Measurements from ENCODE around the gene PTPRG.
A peak's percentile ranks its signal among the peaks of the same experiment; 100 is the strongest.

The PTPRG gene

DNA sequence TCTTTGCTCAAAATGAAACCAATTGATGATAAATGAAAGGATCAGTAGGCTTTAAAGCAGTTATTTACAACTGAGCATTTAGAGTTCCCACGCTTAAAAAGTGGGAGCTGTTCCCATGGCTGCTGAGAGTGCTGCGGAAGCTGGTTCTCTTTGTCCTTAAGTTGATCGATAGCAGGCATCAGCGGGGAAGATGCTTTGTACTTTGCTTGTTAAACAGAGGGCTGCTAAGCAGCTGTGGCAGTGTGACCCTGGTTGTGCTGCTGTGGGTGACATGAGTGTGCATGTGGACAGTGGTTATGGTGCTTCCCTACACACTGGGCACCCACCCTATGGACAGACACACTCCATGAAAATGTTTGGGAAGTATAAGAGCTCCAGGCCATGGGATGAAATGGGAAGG, 96.3 kb downstream of the PTPRG start:
- no peak for DNase-seq (ENCODE audit: low read depth)

DNA sequence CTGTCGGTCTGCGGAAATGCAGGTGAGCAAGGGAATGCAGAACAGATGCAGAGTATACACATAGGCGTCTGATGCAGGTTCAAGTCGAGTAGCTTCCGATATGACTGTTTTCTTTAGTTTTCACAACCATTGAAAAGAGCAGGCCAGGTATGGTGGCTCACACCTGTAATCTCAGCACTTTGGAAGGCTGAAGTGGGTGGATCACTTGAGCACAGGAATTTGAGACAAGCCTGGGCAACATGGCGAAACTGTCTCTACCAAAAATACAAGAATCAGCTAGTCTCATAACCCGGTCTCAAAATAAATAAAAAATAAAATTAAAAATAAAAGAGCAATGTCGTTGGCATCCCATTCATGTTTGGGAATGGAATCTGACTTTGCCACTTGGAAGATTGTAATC, 101.5 kb downstream of the PTPRG start:
- no peak for DNase-seq (ENCODE audit: low read depth)

DNA sequence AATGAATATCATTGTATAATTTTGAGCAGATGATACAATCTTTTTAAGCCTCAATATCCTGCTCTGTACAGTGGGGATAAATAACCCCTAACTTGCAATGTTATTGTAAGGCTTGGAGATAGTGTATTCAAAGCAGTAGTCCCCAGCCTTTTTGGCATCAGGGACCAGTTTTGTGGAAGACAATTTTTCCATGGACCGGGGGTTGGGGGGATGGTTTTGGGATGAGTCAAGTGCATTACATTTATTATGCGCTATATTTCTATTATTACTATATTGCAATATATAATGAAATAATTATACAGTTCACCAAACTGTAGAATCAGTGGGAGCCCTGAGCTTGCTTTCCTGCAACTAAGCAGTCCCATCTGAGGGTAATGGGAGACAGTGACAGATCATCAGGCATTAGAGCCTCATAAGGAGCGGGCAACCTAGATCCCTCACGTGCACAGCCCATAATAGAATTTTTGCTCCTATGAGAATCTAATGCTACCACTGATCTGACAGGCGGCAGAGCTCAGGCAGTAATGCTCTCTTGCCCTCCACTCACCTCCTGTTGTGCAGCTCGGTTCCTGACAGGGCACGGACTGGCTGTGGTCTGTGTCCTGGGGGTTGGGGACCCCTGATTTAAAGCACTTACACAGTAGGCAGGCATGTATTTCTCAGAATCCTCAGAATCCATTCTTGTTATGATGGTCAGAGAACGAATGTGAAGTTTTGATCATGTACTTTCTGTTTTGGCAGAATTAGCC, 102.2 kb downstream of the PTPRG start:
- no peak for DNase-seq (ENCODE audit: low read depth)

- DNase-seq (ENCODE audit: low read depth) = peak; percentile 95
Measured at GRCh38 chr3:61664105-61664482, 102.7 kb downstream of the PTPRG start.

DNA sequence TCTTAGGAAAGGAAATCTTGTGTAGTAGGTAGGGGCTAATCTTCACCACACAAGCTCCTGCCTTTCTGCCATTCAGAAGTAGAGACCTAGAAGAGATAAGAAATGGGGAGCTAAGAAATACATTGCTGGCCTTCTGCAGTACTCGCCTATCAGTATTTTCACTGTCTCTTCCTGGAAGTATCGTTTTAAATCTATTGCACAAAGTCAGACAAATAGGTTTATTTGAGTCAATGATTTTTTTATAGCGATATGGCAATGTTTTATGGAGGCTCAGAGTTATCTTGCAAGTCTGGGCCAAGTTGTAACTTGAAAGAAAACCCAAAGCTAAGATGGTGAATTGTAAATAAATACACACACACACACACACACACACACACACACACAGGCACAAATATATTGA, 103.8 kb downstream of the PTPRG start:
- DNase-seq (ENCODE audit: low read depth) = no peak

DNA sequence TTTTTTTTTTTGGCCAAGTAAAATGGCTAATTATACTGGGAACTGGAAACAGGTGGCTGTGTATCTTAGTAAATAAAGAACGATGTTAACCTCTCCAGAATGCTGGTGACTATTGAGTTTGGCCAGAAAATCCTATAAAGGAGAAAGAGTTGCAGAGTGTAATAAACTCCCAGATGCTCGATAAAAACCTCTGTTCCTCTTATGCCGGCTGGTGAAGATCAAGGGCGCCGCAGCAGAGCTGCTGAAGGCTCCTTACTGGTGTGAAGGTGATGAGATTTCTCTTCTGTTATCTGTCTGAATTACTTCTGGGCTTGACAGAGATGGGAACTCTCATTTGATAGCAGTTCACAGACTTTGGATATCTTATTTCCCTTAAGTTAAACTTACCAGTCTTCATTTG, 104.6 kb downstream of the PTPRG start:
- no peak for DNase-seq (ENCODE audit: low read depth)

DNA sequence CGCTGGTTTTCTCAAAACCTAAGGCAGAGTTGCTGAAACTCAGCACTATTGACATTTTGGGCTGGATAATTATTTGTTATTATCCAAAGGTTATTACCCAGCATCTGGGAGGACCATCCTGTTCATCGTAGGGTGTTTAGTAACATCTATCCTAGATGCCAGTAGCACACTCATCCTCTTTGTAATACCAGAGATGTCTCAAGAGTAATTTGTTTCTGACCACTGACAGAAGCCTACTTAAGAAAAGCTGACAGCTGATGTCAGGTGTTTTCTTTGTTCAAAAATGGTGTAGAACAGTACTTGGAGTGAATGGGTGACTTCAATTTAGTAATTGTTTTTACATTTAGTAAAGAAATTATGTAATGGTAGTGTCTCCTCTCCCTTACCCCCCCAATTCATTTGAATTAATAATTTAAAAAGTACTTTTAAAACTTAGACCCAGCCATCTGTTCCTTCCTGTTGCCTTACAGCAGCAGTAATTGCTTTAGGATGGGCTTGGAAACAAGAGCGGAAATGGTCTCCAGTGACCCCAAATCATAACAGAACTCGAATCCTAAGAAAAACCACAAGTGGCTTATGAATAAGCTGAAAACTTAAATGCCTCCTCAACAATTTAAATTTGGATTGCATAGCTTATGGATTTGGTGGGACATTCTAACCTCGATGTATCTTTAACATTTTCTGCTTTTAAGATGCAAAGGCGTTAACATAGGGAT, 105.4 kb downstream of the PTPRG start:
- DNase-seq (ENCODE audit: low read depth) = no peak

- no peak for DNase-seq (ENCODE audit: low read depth)
Measured at GRCh38 chr3:61667383-61667782, 106.0 kb downstream of the PTPRG start.

DNA sequence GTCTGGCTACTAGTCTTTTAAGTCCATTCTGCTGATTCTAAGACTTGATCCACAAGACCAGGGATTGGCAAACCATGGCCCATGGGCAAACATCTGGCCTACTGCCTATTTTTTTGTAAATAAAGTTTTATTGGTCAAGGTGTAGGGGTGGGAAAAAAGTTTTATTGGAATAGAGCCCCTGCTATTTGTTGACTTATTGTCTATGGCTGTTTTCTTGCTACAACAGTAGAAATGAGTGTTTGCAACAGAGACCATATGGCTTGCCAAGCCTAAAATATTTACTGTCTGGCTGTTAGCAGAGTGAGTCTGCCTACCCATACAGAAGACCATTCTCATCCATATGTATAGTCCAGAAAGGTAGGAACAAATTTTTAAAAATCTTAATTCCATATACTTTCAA, 106.4 kb downstream of the PTPRG start:
- DNase-seq (ENCODE audit: low read depth) = no peak

GRCh38 chr3:61668317-61668864, 107.0 kb downstream of the PTPRG start:
- no peak for DNase-seq (ENCODE audit: low read depth)

GRCh38 chr3:61669203-61669602, 107.8 kb downstream of the PTPRG start:
- DNase-seq (ENCODE audit: low read depth) = no peak

- no peak for DNase-seq (ENCODE audit: low read depth)
Measured at GRCh38 chr3:61669668-61670299, 108.4 kb downstream of the PTPRG start.

DNA sequence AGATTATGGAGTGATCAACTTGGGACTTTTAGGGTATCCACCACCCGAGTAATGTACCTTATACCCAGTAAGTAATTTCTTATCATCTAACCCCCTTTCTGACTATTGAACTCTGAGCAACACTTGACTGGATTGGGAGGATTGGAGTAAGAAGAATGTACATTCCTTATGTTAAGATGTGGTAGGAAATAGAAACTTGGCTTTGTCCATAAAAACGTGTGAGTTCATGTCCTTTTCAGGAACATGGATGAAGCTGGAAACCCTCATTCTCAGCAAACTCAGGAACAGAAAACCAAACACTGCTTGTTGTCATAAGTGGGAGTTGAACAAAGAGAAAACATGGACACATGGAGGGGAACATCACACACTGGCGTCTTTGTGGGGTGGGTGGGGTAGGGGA, 112.3 kb downstream of the PTPRG start:
- DNase-seq (ENCODE audit: low read depth) = no peak

GRCh38 chr3:61674596-61674995, 113.2 kb downstream of the PTPRG start:
- no peak for DNase-seq (ENCODE audit: low read depth)

GRCh38 chr3:61679026-61679425, 117.7 kb downstream of the PTPRG start:
- DNase-seq (ENCODE audit: low read depth) = no peak

DNA sequence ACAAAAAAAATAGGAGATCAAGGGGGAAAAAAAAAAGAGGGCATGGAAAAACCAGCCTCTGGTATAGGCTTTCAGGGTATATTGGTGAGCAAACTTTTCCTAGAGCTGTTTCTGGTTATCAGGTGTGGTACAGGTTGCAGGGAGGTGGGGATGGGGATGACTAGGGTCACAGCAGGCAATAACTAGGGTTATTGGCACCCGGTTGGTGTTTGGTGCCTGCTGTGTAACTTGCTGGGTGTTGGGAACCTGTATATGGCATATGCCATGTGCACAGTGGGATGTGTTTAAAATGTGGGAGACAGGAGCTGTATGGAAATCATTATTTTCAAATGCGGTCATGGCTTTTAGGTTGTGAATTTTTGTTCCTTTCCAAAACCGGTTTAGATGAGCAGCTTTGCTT, 119.2 kb downstream of the PTPRG start:
- DNase-seq (ENCODE audit: low read depth) = no peak

GRCh38 chr3:61681636-61682035, 120.3 kb downstream of the PTPRG start:
- DNase-seq (ENCODE audit: low read depth) = no peak

DNA sequence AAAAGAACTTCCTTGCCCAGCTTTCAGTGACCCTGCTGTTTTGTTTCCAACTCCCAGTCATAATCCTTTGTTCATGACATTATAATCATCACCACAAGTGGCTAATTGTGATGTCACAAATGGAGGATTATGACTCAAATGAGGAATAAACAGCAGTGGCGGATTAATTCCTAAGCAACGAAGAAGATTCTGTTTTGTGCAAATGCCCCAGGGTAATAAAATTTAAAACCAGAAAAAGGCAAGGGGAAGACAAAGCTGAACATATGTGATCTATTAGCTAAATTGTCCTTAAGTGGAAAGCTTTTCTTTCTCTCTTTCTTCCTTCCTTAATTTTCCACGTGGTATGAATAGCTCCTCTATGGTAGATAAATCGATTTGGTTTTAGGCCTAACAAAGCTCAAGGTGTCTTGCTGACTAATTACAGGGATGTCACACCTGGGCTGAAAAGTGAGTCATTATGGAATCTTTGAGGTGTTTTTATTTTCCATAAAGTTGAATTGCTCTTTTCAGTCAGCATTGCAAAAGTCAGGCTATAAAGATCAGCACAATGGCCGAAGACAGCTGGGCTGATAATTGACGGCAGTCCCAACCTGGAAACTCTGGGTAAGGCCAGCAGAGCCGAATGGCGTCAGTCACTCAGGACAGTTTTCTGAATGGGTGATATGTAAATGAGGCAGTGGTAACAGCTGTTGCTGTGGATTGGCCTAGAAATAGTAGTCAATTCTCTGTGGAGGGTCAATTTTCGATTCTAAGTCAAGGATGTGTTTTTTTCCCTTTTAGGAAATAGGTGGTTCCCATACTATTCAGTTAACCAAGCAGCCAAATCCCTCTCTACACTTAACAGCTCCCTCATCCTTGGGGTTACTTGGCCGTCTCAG, 121.5 kb downstream of the PTPRG start:
- no peak for DNase-seq (ENCODE audit: low read depth)

- no peak for DNase-seq (ENCODE audit: low read depth)
Measured at GRCh38 chr3:61683549-61684236, 122.3 kb downstream of the PTPRG start.

DNA sequence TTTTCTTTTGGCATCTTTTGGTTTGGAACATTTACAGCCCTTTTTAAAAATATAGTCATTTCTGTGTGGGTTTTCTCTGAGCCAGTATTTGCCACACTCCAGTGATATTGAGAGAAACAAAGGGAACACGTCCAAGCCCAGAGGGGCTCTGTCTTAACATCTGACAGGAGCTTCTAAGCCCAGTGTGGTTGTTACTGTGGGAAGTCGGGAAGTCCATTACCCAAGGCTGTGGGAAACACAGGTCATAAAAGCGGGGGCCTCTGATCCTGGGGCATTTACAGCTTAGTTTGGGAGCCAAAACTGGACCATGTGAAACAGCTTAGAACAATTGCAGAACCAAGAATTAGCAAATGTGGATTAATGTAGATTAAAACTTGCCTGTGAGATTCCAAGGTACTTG, 123.0 kb downstream of the PTPRG start:
- DNase-seq (ENCODE audit: low read depth) = no peak

DNA sequence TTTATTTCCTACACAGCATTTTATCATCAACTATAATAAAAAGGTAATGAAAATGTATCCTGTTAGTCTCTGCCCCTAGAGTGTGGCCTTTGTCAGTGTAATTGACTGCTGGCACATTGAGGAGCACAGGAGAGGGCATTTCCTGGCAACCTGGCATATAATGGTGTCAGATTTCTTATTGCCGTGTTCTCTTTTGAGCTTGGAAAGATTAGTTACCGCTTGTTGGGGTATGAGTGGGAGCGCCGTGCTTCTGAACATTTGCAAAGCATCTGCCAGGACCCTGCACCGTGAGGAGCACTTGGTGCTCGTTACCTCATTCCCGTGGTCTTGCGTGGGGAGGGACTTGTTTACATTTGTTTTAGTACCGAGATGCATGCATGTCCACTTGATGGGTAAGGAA, 124.4 kb downstream of the PTPRG start:
- DNase-seq (ENCODE audit: low read depth) = no peak
